GM12878 (cell line): ENCODE data around the gene RORC. TPM values are rescaled to one million over a fixed set of nuclear protein-coding genes. Genes with fewer than 3 reads are reported as not detected.

Experiments used
- BACH1 ChIP-seq: fragments of 450-650 bp; IDR thresholded peaks from 2 replicates; pipeline ENCODE4 v1.6.1; 2017; ENCODE audit warnings: mild to moderate bottlenecking, borderline replicate concordance
- BHLHE40 ChIP-seq, 2 experiments: fragments of 450-650 bp in 1 of 2; IDR thresholded peaks; 2 replicates each; pipeline ENCODE4 v1.6.1; 2011 to 2017; ENCODE audit warnings: low read depth in 2 of 2, borderline replicate concordance in 1 of 2, improper control_type of control experiment in 1 of 2, low read length in 1 of 2, mild to moderate bottlenecking in 1 of 2
- DPF2 ChIP-seq: fragments of 450-650 bp; IDR thresholded peaks from 2 replicates; pipeline ENCODE4 v1.6.1; 2017; ENCODE audit warnings: mild to moderate bottlenecking
- HDAC6 ChIP-seq: fragments of 200-600 bp; sonication (generic); IDR thresholded peaks from one replicate; pipeline ENCODE4 v1.8.0; 2017; ENCODE audit warnings: antibody characterized with exemption; ENCODE audit not compliant: unreplicated experiment
- MEF2B ChIP-seq: fragments of 450-650 bp; IDR thresholded peaks from 2 replicates; pipeline ENCODE4 v1.6.1; 2018; ENCODE audit warnings: mild to moderate bottlenecking, moderate library complexity; ENCODE audit not compliant: partially characterized antibody, poor library complexity, severe bottlenecking
- NR2C1 ChIP-seq: fragments of 450-650 bp; IDR thresholded peaks from 2 replicates; pipeline ENCODE4 v1.6.1; 2017; ENCODE audit warnings: antibody characterized with exemption, mild to moderate bottlenecking, moderate library complexity
- TCF7 ChIP-seq: IDR thresholded peaks from 2 replicates; pipeline ENCODE4 v1.6.1; 2014; ENCODE audit warnings: antibody characterized with exemption, borderline replicate concordance
- ZNF24 ChIP-seq: fragments of 450-650 bp; IDR thresholded peaks from 2 replicates; pipeline ENCODE4 v1.6.1; 2017; ENCODE audit warnings: antibody characterized with exemption, mild to moderate bottlenecking
- polyA plus RNA-seq, 11 experiments: library from polyadenylated mRNA; depleted of rRNA in 4 of 11; unstranded in 6 of 11; stranded (reverse) in 5 of 11; fragments of >200 nt; fragmentation: Nextera tagmentation in 4 of 11; fragmentation: Illumina TruSeq in 1 of 11; extraction: Ambion mirVana in 4 of 11; extraction: Trizol in 1 of 11; gene quantifications; 1 replicate in 1 of 11; 2 replicates in 10 of 11; pipeline versions ENCODE4 v1.2.1 to v1.2.3, GENCODE V29; 2011 to 2016; ENCODE audit warnings: inconsistent platforms in 2 of 11, missing spikeins in 2 of 11, low read depth in 1 of 11
- total RNA-seq, 4 experiments: library from RNA; depleted of rRNA in 3 of 4; stranded (reverse); fragments of >200 nt in 3 of 4; fragmentation: Illumina TruSeq in 1 of 4; extraction: Trizol in 1 of 4; gene quantifications; 2 replicates each; pipeline versions ENCODE4 v1.2.1 to v1.2.3, GENCODE V29; 2013 to 2021
- TF ChIP-seq, protein P1 (sequence below): IDR thresholded peaks from 2 replicates; pipeline ENCODE4 v1.6.1; 2012; ENCODE audit warnings: mild to moderate bottlenecking, low read depth, low read length
- TF ChIP-seq, protein P2 (sequence below): IDR thresholded peaks from 2 replicates; pipeline ENCODE4 v1.6.1; 2012; ENCODE audit warnings: low read length, inconsistent platforms
- TF ChIP-seq, protein P3 (sequence below): IDR thresholded peaks from 2 replicates; pipeline ENCODE4 v1.6.1; 2011; ENCODE audit warnings: borderline replicate concordance, low read depth, mild to moderate bottlenecking, moderate library complexity, mixed read lengths, low read length; ENCODE audit not compliant: insufficient read depth; ENCODE audit errors: extremely low read length
- TF ChIP-seq, protein P4 (sequence below): fragments of 450-650 bp; IDR thresholded peaks from 2 replicates; pipeline ENCODE4 v1.6.1; 2017; ENCODE audit warnings: mild to moderate bottlenecking
- TF ChIP-seq, protein P5 (sequence below): IDR thresholded peaks from 2 replicates; pipeline ENCODE4 v1.6.1; 2012; ENCODE audit warnings: low read depth, low read length, improper control_type of control experiment
- TF ChIP-seq, protein P6 (sequence below): fragments of 450-650 bp; IDR thresholded peaks from 2 replicates; pipeline ENCODE4 v1.6.1; 2017; ENCODE audit warnings: mild to moderate bottlenecking, moderate library complexity

RORC gene
- total and polyA plus RNA-seq, 10 of the 15 experiments (the other 5 are each of a cell fraction or from before 2014, with no cell fraction given) = not detected

DNA sequence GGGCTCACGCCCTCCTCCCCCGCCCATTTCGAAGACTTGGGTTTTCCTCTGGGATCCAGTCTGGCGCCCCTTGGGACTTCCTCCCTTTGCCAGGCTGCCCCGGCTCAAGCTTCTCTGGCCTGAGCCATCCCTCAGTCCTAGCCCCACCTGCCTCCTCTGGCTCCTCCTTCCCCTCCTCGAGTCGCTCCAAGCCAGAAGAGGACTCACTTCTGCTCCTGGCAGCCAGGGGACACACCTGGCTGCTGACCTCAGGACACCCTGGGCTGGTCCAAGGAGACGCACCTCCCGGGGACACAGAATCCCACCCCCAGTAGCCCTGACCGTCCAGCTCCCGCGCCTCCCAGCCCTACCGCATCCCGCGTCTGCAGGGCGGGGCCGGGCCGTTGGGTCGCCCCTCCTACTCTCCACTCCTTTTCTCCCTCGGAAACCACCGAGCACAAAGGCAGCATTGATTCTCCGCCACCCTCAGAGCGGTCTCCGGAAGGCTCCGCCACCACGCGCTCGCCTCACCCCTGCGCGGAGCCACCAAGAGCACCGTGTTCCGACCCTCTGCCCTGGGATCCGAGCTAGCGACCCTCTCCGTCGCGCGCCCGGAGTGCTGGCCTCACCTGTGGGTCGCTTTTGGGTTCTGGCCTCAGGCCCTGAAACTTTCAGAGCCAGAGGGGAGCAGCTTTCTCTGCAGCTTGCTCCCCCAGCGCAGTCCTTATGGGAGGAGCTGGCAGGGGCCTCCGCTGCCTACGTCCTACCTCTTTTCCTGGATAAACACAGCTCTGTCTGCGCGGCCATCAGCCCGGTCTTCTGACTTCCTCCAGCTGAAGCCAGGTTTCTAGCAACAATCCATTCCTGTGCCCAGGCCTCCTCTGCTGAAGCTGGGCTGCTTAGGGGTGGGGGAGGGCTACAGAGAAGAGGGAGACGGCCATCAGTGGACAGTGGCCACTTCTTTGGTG, 8.1 kb upstream of the RORC start, which contains the start of gene C2CD4D (continued):
- TF ChIP-seq, protein P1, sequence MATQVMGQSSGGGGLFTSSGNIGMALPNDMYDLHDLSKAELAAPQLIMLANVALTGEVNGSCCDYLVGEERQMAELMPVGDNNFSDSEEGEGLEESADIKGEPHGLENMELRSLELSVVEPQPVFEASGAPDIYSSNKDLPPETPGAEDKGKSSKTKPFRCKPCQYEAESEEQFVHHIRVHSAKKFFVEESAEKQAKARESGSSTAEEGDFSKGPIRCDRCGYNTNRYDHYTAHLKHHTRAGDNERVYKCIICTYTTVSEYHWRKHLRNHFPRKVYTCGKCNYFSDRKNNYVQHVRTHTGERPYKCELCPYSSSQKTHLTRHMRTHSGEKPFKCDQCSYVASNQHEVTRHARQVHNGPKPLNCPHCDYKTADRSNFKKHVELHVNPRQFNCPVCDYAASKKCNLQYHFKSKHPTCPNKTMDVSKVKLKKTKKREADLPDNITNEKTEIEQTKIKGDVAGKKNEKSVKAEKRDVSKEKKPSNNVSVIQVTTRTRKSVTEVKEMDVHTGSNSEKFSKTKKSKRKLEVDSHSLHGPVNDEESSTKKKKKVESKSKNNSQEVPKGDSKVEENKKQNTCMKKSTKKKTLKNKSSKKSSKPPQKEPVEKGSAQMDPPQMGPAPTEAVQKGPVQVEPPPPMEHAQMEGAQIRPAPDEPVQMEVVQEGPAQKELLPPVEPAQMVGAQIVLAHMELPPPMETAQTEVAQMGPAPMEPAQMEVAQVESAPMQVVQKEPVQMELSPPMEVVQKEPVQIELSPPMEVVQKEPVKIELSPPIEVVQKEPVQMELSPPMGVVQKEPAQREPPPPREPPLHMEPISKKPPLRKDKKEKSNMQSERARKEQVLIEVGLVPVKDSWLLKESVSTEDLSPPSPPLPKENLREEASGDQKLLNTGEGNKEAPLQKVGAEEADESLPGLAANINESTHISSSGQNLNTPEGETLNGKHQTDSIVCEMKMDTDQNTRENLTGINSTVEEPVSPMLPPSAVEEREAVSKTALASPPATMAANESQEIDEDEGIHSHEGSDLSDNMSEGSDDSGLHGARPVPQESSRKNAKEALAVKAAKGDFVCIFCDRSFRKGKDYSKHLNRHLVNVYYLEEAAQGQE = no peak
- TF ChIP-seq ZNF24 (0 out of 2 replicates have a peak, but pooled peaks have one; percentile 49), TCF7 (no peak), BACH1 (peak; percentile 48; the same call in 1 of the 2 replicates), DPF2 (peak; percentile 62), MEF2B (no peak), BHLHE40 (IDR thresholded peaks at IDR 0.05; ENCODE audit: borderline replicate concordance in 1 of 2, low read depth in 2 of 2, low read length in 1 of 2) (peak in 1 of 2 experiments; percentile 29; a peak in 1 of 4 replicates), HDAC6 (no peak), NR2C1 (no peak)
- TF ChIP-seq, protein P2, sequence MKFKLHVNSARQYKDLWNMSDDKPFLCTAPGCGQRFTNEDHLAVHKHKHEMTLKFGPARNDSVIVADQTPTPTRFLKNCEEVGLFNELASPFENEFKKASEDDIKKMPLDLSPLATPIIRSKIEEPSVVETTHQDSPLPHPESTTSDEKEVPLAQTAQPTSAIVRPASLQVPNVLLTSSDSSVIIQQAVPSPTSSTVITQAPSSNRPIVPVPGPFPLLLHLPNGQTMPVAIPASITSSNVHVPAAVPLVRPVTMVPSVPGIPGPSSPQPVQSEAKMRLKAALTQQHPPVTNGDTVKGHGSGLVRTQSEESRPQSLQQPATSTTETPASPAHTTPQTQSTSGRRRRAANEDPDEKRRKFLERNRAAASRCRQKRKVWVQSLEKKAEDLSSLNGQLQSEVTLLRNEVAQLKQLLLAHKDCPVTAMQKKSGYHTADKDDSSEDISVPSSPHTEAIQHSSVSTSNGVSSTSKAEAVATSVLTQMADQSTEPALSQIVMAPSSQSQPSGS = no peak
- TF ChIP-seq, protein P3, sequence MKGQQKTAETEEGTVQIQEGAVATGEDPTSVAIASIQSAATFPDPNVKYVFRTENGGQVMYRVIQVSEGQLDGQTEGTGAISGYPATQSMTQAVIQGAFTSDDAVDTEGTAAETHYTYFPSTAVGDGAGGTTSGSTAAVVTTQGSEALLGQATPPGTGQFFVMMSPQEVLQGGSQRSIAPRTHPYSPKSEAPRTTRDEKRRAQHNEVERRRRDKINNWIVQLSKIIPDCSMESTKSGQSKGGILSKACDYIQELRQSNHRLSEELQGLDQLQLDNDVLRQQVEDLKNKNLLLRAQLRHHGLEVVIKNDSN = no peak
- TF ChIP-seq, protein P4, sequence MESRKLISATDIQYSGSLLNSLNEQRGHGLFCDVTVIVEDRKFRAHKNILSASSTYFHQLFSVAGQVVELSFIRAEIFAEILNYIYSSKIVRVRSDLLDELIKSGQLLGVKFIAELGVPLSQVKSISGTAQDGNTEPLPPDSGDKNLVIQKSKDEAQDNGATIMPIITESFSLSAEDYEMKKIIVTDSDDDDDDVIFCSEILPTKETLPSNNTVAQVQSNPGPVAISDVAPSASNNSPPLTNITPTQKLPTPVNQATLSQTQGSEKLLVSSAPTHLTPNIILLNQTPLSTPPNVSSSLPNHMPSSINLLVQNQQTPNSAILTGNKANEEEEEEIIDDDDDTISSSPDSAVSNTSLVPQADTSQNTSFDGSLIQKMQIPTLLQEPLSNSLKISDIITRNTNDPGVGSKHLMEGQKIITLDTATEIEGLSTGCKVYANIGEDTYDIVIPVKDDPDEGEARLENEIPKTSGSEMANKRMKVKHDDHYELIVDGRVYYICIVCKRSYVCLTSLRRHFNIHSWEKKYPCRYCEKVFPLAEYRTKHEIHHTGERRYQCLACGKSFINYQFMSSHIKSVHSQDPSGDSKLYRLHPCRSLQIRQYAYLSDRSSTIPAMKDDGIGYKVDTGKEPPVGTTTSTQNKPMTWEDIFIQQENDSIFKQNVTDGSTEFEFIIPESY = no peak
- TF ChIP-seq, protein P5, sequence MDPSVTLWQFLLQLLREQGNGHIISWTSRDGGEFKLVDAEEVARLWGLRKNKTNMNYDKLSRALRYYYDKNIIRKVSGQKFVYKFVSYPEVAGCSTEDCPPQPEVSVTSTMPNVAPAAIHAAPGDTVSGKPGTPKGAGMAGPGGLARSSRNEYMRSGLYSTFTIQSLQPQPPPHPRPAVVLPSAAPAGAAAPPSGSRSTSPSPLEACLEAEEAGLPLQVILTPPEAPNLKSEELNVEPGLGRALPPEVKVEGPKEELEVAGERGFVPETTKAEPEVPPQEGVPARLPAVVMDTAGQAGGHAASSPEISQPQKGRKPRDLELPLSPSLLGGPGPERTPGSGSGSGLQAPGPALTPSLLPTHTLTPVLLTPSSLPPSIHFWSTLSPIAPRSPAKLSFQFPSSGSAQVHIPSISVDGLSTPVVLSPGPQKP = no peak
- TF ChIP-seq, protein P6, sequence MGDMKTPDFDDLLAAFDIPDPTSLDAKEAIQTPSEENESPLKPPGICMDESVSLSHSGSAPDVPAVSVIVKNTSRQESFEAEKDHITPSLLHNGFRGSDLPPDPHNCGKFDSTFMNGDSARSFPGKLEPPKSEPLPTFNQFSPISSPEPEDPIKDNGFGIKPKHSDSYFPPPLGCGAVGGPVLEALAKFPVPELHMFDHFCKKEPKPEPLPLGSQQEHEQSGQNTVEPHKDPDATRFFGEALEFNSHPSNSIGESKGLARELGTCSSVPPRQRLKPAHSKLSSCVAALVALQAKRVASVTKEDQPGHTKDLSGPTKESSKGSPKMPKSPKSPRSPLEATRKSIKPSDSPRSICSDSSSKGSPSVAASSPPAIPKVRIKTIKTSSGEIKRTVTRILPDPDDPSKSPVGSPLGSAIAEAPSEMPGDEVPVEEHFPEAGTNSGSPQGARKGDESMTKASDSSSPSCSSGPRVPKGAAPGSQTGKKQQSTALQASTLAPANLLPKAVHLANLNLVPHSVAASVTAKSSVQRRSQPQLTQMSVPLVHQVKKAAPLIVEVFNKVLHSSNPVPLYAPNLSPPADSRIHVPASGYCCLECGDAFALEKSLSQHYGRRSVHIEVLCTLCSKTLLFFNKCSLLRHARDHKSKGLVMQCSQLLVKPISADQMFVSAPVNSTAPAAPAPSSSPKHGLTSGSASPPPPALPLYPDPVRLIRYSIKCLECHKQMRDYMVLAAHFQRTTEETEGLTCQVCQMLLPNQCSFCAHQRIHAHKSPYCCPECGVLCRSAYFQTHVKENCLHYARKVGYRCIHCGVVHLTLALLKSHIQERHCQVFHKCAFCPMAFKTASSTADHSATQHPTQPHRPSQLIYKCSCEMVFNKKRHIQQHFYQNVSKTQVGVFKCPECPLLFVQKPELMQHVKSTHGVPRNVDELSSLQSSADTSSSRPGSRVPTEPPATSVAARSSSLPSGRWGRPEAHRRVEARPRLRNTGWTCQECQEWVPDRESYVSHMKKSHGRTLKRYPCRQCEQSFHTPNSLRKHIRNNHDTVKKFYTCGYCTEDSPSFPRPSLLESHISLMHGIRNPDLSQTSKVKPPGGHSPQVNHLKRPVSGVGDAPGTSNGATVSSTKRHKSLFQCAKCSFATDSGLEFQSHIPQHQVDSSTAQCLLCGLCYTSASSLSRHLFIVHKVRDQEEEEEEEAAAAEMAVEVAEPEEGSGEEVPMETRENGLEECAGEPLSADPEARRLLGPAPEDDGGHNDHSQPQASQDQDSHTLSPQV = no peak
